Stimulated activated CD8-positive, alpha-beta memory T cell treated with anti-CD3 and anti-CD28 coated beads, Interleukin-4, amount 100 ng/mL, for 24 hours (primary cell): ENCODE data around the gene VTA1.
"Not testable (repeated sequence)": the region's sequence is repeated elsewhere in the genome, so short reads cannot be mapped to it uniquely, and the experiment has no call there.

ENCODE experiments used
- DNase-seq: peaks from one replicate; pipeline ENCODE4 v3.0.0-alpha.2; 2020; ENCODE audit warnings: low read depth

VTA1 gene

DNA sequence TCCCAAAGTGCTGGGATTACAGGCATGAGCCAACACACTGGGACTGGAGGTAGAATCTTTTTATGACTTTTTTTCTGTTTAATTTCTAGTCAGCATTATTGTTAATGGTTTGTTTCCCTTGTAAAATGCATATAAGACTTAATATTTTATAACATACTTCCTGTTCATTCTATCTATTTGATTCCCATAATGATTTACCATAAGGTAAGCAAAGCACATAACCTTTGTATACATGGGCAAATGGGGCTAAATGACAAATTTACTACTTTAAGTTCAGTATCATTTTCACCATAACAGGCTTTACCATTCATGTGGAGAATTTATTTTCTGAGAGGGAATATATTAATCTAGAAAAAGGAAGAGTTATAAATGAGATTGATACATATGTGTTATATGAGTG lies 24.3 kb downstream of the VTA1 start:
- DNase-seq: no peak

DNA sequence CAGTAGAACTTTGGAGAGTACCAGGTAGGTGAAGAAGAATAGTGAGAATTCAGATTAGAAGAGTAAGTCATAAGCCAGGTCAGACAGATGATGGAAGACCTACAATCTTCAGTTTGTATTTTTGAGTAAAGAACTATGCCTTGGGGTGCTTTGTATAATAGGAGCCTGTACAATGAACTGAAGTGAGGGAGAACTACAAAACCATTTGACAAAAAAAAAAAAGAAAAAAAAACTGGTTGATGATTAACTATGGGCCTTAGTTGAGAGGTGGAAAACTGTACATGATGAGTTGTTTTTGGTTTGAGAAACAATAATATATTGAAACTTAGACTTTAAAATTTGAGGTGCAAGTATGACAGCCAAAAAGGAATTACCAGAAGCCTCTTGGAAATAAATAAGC lies 25.7 kb downstream of the VTA1 start:
- no peak for DNase-seq

DNA sequence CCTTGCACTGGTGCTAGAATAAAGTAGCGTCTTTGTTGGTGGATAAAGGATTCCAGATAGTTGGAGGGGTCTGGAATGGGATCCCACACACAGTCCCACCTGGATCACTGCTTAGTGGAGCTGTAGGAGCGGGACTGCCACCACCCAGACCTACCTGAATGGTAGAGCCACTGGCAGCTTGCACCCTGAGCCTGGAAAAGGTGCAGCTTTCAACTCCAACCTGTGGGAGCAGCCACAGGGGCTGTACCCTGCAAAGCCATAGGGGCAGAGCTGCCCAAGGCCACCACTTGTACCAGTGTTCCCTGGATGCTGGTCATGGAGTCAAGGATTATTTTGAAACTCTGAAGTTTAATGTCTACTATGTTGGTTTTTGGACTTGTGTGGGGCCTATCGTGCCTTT lies 26.9 kb downstream of the VTA1 start:
- DNase-seq: no peak

DNA sequence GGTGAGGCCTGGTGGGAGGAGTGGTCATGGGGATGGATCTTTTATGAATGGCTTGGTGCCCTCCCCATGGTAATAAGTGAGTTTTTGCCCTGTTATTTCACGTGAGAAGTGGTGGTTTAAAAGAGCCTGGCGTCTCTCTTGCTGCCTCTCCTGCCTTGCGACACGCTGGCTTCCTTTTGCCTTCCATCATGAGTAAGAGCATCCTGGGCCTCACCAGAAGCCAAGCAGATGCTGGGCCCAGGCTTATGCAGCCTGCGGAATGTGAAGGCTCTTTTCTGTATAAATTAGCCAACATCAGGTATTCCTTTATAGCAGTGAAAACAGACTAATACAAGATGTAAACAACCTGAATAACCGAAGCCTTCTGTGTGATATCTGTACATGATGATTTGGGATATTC lies 27.6 kb downstream of the VTA1 start:
- no peak for DNase-seq

DNA sequence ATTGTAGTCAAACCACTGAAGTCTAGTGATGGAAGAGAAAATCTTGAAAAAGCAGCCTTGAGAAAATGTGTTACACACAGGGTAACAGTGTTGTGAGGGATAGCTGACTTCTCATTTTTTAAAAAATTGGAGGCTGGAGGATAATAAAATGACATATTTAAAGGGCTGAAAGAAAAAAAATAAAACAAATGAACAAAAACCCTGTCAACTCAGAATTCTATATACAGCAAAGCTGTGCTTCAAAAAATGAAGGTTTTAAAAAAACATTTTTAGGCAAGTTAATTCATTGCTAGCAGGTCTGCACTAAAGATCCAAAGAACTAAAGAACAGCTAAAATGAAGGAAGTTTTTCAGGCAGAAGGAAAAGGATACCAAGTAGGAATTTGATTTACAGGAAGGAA lies 31.1 kb downstream of the VTA1 start:
- no peak for DNase-seq

DNA sequence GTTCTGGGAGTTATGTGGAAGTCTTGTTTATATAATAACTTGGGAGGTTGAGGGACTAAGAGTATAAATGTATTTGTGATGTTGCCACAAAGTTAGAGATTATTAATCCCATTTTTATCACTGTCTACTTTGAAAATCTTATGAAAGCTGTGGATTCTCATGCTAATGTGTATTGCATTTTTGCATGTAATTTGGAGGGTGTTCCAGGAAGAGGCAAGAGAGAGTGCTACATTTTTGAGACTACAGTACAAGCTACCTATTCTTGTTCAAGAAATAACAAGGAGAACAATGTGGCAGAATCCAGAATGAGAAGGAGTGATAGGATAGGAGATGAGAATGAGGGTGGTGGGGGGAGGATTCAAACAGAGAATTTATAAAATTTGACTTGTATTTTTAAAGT lies 34.9 kb downstream of the VTA1 start:
- no peak for DNase-seq

DNA sequence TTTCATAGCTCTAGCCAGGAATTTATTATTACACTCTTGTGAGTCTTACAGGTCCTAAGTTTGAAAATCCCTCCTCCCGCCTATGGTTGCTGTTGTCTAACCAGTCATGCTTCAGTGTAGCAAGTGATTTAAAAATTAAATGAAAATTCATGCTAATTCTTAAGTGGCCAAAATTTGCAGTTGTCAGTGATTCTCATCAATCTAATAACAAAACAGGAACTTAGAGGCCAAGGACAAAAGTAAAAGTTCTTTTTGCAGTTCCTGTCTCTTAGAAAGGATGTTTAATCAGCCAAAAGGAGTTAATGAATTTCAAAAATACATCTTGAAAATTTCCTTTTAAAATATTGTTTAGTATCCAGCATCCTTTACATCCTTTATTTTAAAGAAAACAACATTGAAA lies 36.3 kb downstream of the VTA1 start:
- DNase-seq: no peak

DNA sequence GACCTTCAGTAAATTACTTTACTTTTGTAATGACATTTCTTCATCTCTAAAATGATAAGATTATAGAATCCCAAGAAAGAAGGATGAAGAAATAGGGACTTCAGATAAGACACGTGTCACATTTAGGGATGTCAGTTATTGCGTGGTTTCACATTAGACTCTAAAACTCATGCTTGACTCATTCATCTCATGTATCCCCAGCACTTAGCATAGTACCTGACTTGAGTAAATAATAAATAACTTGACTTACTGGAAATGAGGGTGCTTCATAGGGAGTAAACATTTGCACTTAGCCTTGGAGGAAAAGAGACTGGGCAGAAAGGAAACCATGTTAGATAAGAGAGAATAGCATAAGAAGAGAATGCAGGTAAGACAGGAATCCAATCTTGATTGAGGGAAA lies 37.2 kb downstream of the VTA1 start:
- no peak for DNase-seq

DNA sequence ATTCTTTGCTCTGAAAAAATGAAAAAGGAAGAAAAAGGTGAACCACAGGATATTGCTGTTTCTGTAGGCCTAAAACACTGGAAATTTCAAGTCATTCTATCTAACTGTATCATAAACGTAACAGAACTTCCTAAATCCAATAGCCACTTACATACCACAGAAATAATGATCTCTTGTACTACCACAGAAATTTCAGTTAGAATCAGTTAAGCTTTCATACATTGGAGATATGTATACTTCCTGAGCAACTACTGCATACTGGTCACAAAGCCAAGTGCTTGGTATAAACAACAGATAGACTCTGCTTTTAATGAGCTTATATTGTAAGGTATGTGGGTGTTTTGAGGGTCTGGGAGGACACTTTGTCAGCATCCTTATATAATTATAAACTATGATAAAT lies 38.6 kb downstream of the VTA1 start:
- DNase-seq: no peak

DNA sequence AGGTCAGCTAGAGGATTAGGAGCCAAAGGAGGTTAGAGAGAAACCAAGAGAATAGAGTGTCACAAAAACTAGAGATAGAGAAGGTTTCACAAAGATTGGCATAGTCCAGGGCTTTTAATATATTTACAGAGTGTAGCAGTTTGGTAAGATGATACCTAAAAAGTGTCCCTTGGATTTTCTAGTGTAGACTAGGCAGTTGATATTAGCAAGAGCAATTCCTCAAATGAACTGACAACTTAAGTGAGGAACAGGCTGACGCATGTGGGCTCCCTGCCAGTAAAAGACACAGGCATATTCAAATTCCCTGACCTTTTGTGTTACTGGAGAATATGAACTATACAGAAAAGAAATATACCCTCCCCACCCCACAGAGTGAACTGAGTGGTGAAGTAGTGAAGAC lies 40.1 kb downstream of the VTA1 start:
- no peak for DNase-seq

DNA sequence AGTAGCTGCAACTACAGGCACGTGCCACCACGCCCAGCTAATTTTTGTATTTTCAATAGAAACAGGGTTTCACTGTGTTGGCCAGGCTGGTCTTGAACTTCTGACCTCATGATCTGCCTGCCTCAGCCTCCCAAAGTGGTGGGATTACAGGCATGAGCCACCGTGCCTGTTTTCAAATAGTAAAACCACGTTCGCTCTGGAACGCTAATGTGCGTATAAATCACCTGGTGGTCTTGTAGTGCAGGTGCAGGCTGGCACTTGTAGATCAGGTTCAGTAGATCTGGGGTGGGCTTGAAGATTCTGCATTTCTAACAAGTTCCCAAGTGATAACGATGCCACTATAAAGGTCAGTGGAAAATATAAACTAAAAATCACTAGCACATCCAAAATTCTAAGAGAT lies 41.3 kb downstream of the VTA1 start:
- DNase-seq: not testable (repeated sequence)

DNA sequence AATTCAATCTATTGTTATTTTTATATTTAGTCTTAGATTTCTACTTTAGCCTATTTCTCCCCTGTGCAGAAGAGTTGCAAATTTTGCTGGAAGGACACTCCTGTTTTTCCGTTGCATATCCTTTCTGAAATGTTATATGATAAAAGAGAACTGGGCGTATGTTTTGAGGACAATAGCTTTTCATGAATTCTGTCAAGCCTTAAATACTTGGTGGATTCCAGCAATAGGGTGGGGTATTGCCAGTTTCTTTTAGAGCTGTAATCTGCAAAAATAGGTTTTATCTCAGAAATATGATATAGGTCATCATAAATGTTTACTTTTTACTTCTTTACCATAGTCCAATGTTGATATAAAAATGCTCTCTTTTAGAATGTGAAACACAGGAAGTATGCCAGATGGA lies 42.0 kb downstream of the VTA1 start:
- DNase-seq: no peak

DNA sequence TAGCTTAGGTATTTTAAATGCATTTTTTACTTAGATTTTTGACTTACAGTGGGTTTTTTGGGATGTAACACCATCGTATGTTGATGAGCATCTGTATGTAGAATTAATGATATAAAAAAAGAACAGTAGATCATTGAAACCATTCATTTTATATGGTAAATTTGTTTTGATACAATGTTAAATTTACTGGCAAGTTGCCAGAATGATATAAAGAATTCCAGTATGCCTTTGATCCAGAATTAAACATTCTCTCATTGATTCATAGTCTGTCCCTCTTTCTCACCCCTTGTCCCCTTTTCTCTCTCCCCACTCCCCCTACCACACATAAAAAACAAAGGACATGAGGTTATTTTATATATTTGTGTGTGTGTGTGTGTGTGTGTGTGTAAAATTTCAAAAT lies 45.3 kb downstream of the VTA1 start:
- no peak for DNase-seq

DNA sequence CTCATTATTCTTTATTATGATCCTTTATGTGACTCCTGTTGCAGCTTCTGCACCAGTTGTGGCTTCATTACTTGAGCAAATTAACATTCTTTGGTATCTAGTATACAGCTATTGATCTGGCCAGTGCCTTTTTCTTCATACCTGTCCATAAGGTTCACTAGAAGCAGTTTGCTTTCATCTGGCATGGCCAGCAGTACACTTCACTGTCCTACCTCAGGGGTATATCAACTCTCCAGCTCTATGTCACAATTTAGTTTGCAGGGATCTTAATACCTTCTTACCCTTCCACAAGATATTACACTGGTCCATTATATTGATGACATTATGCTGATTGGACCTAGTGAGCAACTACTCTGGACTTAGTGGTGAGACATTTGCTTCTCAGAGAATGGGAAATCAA lies 46.6 kb downstream of the VTA1 start:
- no peak for DNase-seq

DNA sequence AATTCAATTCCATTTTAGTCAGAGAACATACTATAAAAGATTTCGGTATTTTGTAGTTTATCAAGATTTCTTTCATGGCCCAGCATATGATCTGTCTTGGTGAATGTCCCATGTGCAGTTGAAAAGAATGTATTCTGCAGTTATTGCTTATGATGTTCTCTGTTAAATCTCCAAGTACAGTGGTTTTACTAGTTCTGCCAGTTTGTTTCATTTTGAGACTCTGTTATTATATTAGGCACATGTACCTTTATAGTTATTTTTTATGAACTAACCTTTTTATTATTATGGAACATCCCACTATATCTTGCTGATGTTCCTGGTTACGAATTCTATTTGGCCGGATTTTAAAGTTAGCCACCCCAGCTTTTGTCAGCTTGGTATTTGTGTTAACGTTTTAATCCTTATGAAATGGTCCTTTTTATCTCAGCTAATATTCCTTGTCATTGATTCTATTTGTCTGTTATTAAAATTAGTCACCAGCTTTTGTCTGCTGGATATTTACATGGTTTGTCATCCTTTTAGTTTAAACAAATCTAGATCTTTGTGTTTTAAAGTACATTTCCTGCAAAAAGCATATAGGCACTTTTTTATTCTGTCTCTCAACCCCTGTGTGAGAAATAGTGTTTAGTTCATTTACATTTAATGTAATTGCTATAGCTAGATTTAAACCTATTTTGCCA lies 48.9 kb downstream of the VTA1 start:
- DNase-seq: no peak

DNA sequence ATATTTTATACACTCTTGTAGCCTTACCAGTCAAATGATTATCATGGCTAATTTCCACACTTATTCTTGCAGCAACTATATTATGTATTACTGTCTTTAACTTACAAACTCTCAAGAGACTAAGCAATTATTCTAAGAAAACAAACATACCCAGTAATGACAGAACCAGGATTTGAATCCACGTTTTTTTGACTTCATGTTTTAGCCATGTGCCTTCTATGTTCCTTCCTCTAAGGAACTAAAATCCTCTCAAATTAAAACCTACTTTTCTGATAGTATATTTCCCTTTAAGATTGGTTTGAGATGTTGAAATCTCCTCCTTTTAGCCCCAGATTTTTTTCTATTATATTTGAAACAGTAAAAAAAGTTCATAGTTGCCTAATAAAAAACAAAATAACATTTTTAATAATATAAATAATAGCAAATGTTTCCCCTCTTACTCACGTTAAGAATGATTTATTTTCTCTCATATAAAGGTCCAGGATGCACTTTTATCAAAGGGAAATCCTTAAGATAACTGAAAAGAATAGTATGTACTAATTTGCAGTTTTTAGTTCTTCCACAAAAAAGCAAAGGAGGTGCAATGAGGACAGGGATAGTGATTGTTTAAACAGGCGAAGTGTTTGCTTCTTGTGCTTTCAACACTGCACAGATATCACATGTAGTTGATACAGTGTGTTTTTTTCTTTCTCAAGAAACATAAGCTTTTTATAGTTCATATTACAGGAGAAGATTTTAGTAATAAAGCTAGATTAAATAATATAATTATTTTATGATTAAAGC lies 54.0 kb downstream of the VTA1 start:
- DNase-seq: no peak

DNA sequence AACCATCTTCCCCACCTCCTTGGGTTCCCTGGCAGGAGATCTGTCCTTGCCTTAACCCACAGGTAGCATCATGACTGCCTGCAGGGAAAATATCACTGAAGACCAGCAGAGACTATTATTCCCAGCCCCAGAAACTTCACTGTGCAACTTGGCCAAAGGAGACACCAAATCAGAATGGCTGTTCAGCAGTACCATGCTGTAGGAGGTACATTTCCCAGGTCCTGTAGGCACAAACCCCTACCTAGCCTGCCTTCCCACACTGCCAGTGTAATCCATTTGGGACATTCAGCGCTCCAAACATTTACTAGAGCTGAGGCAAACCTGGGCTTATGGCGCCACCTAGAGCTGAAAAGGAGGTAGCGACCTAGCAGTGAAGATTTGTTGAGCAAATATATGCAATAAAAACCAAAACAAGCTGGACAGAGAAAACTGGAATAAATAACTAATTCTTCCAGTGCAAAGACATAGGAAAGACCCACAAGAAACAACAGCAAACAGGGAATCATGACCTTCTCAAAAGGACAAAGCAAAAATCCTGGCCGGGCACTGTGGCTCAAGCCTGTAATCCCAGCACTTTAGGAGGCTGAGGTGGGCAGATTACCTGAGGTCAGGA lies 60.3 kb downstream of the VTA1 start:
- no peak for DNase-seq

DNA sequence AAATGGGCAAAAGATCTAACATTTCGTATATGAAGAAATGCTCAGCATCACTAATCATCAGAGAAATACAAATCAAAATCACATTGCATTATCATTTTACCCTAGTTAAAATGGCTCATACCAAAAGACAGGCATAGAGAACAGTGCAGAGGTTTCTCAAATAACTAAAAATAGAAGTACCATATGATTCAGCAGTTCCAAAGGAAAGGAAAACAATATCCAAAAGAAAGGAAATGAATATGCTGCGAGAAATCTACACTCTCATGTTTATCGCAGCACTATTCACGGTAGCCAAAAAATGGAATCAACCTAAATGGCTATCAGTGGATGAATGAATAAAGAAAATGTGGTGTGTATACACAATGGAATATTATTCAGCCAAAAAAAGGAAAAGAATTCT lies 63.5 kb downstream of the VTA1 start:
- DNase-seq: no peak

DNA sequence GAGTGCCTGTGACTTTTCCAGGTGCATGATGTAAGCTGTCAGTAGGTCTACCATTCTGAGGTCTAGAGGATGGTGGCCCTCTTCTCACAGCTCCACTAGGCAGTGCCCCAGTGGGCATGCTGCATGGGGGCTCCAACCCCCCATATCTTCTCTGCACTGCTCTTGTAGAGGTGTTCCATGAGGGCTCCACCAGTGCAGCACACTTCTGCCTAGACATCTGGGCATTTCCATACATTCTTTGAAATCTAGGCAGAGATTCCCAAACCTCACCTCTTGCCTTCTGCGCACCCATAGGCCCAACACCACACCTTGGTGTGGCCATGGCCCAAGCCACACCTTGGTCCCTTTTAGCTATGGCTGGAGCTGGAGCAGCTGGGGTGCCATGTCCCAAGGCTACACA lies 66.3 kb downstream of the VTA1 start:
- DNase-seq: no peak

DNA sequence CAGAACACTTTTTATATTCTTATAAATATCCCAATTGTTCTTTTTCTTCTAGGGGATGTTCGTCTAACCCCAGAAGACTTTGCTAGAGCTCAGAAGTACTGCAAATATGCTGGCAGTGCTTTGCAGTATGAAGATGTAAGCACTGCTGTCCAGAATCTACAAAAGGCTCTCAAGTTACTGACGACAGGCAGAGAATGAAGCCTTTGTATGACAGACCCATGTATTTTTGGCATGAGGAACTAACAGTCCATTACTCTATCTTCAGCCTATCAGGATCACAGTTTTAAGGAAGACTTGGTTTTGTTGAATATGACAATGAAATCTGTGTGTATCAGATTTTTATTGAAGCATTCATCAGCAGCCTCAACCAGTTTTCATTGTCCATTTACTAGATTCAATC lies 71.4 kb downstream of the VTA1 start:
- DNase-seq: no peak

DNA sequence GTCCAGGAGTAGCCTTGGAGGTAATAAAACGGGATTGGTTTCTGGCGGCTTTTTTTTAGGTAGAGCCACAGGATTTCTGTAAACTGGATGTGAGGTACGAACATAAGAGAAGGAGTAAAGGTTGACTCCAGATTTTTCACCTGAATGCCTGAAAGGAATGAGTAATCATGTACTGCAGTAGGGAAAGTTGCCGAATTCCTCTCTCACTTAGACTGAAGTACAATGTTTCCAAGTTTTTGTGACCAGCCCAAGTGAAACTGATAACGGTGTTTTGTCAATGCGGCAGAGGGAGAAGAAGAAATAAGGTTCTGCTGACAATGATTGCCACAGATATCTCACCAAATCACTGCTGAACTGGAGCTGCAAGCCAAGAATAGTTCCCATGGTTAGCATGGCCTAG lies 75.0 kb downstream of the VTA1 start:
- no peak for DNase-seq

DNA sequence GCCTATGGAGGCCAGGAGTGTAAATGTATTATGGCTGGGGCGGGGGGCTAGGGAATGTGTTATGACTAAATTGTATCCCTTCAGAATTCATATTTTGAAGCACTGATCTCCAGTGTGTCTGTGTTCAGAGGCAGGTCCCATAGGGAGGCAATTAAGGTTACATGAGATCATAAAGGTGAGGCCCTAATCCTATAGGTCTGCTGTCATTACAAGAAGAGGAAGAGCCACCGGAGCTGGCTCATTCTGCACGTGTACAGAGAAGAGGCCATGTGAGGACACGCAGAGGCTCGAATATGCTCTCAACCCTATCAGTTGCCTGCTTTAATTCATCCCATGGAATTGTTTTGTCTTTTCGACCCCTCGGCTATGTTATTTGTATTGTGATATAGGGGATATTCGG lies 76.9 kb downstream of the VTA1 start:
- no peak for DNase-seq

DNA sequence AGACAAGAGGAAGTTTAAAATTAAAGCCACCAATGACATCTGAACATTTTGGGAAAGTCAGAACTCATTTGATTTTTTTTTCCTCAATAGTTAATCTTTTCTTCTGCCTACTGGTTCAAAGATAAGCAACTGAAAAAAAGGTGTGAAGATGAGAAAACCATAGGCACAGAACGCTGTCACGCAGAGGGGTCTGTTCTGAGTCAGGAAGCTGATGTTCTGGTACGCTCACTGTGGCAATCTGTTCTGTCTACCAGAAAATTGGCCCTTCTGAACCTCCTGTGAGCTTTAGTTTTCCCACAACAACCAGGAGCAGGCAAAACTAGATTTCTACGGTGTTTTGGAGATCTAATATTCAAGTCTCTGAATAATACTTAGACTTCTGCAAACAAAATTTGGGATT lies 78.1 kb downstream of the VTA1 start:
- no peak for DNase-seq

DNA sequence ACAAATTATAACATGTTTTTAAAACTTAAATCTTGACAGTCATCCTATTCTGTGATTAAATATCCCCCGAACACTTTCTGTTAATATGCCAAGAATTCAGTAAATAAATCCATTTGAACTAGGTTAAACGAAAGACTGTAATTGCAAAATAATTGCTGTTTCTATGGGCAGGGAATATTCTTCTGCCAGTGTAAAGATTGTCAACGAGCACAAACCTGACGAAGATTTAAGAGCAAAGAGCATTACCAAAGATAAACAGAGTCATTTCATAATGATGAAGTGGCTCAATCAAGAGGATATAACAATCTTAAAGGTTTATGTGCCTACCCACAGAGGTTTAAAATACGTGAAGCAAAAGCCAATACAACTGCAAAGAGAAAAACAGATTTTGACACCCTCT lies 78.5 kb downstream of the VTA1 start:
- DNase-seq: no peak
